Stimulated activated CD4-positive, alpha-beta T cell treated with anti-CD3 and anti-CD28 coated beads, Interleukin-2, amount 100 ng/mL, for 24 hours (primary cell): Measurements from ENCODE around the gene BCL11B.

Experiments
- DNase-seq, 2 donors: peaks; one replicate each; pipeline ENCODE4 v3.0.0-alpha.2; 2020

The BCL11B gene

DNA sequence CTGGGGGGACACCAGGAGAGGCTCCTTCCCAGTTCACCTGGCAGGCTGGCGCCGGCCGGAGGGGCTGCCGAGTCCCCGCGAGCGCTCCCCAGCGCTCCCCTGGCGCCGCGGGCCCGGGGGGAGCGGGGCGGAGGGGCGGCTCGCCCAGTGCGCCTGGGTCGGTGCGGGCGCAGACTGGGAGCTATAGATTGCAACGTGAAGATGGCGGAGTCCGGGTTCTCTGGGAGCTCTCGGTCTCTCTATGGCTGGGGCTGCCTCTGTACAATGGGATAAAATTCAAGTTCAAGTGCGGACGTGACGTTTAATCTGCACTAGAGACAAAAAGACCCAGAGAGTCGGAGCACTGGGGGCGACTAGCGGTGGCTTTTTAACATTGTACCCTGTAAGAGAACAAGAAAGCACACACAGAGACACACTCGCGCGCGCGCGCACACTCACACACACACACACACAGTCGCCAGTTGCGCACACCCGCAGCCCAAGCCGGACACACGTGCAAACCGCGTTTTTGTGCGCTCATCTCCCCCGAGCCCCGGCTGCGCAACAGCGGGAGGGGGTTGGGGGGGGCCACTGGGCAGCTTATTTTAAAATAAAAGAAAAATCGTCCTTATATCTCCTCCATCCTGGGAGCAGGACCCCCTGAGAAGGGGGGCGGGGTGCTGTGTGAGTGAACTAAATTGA, at the start of gene BCL11B:
TSS of gene BCL11B (minus strand) at position 247 of the 681 bp plus-strand sequence. CDS start 979 bp downstream, outside the sequence.
- peak; percentile 87 to 88 for DNase-seq

DNA sequence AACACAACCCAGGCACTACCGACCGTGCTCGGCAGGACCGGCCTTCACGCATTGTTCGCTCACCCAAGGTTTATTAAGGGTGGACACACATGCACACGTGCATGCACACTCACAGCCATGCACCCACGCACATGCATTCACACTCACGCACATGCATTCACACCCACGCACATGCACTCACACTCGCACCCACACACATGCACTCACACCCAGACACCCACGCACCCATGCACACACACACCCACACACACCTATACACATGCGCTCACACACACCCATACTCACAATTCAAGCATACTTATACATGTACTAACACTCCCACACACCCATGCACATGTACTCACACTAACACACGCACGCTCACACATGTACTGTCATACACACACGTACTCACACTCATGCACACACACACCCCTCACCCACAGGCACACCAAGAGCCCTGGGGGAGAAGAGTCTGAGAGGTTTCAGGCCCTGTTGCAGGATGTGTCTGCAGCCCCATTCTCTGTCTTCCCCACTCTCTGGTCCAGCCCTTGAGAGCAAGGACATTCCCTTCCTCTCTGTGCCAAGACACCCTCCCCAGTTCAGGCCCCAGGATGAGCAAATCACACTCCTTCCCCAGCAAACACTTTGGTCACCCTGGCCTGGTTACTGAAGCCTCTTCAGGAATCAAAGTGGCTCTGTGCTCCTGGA, 49.4 kb upstream of the BCL11B start:
- DNase-seq, result no peak

DNA sequence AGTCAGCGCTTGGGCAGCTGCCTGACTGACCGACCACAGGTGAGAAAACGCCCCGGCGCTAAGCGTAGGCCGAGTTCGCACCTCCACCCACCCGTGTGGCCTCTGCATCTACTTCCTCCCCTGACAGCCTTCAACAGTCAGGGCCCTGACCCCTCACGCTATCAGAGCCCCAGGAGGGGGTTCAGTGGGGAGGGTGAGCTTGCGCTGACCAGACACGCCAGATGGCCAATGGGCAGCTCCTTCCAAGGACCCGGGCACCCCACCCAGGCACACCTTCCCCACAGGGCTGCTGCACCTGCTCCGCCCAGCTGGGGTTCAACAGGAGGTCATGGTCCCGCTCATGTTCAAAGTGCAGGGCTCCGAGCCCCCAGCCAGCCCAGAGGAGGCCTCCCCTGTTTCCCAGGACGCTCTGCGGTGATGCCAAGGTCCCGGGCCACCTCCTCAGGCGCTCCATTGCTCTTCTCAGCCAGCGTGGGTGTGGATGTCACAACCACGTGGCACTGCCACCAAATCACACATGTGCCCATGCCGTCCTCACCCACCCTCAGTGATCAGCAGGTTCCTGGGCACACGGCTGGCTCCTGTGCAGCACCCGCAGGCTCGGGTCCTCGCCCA, 48.7 kb upstream of the BCL11B start:
- no peak for DNase-seq

DNA sequence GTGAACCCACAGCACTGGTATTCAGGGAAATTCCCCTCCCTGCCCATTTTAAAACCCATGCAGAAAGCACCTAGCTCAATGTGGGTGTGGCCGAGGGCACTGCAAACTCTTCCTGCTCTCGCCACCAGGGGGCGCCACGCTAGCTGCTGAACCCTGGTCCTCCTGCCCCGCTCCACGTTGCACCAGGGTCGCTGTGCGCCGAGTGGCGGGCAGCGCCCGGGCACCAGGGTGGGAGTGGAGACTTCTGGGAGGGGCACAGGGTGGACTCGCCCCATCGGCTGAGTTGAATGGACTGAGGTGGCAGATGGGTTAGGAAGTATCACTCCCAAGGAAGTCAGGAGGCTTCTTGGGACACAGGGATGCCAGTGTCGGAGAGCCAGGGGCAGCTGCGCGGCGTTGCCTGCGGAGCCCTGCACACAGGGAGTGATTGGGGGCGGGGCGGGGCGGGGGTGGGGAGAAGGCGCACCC, 48.1 kb upstream of the BCL11B start:
- peak; percentile 78 to 84 for DNase-seq

DNA sequence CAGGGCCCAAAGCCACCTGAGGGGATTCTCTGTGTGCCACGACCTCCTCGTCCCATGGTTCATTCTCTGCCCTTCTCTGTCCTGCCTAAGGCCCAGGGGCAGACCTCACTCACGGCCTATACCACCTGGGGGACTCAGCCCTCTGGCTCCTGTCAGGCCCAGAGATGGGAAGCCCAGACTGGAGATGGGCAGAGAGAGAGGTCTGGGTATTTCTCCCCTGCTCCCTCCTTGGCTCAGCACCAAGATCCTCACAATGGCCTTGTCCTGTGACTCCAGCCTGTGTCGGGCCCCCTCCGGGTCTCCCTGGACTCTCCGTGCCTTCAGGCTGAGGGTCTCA, 46.9 kb upstream of the BCL11B start:
- DNase-seq, result no peak

DNA sequence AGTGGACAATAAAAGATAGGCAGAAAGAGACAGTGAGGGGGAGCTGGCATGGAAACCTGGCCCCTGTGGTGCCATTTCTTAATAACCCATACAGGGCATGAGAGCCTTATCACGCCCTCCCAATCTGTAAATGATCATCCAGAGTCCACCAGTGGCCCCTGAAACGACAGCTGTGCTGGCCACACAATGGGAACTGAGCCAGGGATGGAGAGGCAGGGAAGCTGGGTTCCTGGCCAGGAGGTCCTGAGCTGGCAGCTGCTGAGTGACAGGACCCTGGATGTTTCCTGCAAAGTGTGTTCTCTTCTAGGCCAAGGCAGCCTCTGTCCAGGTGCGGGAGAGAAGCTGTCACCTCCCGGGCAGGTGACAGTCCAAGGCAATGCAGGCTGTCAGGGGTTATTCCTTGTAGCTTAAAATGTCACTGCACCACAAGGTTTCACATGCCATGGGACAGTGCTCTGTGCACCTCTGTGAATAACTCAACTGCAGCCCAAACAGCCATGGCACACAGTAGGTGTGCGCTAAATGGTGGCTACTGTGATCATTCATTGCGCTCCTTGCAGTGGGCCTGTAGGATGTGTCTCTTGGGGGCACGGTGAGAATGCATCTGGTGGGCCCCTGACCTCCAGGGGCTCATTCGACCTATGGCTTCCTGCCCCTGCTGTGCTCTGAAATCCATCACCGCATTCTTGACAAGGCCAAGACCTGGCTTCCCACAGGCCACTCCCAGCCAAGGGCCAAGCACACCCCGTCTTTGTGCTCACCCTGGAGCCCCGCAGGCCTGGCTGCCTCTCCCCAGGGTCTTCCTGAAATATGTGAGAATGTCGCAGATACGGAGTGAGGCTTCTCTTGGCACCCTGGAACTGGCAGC, 46.3 kb upstream of the BCL11B start:
- DNase-seq, result no peak

DNA sequence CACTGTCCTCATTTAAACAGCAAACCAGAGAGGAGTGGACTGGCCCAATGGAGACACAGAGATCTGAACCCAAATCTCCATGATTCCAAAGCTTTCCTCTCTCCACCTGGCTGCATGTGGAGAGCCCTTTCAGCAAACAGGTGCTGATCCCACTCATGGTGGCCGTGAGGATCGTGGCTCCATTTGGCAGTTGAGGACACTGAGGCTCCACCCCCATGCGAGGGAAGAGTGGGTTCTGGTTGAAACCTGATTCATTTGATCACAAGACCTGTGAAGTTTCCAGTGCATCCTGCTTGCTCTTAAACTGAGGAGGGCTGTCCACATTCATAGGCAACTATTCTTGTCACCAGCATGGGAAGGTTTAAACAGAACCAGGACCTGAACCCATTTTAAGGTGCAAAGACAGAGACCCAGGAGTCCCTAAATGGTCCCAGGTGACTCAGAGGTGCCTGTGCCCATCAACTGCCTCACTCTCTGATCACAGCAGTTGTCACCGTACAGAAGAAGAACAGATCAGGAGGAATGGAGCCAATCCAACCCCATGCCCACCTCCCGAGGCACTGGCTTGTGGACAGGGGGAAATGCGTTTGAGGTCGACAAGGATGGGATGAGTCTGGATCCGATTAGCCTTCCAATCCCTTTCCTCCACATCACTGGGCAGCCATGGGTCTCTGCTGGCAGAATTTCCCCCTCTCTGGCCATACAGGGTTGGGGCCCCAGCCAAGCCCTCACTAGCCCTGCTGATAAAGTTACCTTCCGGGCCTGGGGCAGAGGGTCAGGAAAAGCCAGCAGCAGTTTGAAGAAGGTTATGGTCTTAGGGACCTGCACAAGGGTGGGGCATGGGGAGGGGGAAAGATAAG, 45.5 kb upstream of the BCL11B start:
- DNase-seq, result no peak

DNA sequence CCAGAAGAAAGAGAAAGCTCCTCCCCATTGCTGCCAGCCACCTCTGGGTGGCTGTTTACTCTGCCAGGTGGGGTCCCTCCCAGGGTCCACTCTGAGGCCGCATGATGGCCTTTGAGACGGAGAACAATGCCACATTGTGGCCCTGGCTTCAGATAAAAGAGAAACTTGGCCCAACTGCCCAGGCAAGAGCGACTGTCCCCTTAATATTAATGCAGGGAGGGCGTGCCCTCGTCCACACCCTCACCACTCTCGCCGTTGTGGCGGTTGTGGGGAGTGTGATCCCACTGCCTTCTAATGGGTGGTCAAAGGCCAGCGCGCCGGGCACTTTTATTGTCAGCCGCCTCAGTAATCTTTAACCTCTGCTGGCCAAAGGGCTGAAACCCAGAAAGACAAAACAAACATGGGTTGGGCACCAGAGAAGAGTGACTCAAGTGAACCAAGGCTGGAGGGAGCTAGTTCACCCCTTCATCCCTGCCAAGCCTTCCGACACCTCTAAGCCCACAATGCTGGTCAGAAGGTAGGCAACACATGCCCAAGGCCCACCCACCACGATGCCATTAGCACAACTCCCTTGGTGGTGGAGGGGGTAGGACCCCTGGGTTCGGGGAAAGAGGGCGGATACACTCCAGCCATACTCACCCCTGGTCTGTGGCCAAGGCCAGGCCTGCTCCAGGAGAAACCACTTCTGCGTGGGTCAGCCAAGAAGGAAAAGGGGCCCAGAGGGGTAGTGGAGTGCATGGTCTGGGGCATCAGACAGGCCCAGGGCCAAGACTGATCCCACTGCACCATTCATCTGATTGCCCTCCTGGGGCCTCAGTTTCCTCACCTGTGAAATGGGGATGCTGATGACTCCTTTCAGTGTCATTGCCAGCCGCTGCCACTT, 44.5 kb upstream of the BCL11B start:
- no peak for DNase-seq

DNA sequence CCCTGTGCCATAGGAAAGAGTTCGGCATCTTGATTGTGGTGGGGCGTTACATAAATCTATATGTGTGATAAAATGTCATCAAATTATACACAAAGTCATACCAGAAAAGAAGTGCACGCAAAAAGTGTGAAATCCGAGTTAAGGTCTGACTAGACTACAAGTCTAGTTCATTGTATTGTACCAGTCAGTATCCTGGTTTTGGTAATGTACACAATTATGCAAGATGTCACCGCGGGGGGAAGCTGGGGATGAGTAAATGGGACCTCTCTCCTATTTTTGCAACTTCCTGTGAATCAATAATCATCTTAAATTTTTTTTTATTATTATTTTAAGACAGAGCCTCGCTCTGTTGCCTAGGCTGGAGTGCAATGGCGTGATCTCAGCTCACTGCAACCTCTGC, 43.2 kb upstream of the BCL11B start:
- no peak for DNase-seq

DNA sequence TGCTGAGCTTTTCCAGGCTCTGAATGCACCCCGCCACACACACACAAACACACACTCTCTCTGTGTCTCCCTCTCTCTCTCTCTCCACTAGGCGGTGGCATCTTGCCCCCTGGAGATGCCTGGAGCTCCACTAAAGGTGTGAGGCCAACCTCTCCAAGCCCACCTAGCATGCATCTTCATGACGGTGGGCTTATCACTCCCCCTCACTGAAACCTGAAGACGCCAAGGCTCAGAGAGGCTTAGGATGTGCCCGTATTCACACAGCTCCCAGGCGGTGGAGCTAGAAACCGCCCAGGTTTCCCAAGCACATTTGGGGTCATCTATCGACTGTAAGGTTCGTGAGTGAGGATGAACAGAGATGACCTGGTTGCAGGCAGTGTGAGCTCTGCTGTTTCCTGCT, 42.6 kb upstream of the BCL11B start:
- no peak for DNase-seq

DNA sequence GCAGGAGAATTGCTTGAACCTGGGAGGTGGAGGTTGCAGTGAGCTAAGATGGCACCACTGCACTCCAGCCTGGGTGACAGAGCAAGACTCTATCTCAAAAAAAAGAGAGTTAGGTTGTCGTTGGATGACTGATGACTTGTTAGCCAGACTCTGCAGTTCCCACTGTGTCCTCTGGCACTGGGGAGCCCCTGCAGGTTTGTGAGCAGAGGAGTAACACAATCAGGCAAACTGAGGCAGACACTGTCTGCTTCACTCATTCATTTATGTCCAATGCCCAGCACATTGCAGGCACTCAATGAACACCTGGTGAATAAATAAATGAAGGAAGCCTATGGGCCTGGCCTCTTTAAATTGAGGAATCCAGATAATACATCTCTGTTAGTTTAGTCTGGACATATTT, 41.2 kb upstream of the BCL11B start:
- no peak for DNase-seq

DNA sequence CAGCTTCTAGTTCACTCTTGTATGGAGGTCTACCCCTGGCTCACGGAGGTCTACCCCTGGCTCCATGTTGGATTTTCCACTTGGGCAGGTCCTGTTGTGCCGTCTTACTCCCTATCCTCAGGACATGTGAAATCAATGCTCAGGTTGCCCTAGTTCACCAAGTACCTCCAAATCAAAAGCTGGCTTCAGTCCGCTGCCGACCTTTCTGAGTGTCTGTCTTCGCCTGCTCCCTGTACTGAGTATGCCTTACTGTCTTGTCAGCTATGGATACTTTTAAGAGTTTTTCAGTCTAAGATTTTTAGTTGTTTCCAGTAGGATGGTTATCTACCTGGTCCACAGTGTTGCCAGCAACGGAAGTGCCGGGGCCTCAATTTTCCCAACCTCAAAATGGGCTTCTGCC, 40.1 kb upstream of the BCL11B start:
- no peak for DNase-seq

DNA sequence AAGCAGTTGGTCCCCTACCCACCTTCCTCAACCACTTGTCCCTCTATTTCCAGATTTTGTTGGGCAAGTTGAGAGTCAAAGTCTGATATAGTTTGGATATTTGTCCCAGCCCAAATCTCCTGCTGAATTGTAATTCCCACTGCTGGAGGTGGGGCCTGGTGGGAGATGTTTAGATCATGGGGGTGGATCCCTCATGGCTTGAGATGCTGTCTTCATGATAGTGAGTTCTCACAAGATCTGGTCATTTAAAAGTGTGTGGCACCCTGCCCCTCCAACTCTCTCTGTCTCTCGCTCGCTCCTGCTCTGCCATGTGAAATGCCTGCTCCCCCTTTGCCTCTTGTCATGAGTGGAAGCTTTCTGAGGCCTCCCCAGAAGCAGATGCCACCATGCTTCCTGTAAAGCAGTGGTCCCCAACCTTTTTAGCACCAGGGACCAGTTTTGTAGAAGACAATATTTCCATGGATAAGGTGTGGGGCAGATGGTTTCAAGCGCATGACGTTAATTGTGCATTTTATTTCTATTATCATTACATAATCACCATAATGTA, 37.3 kb upstream of the BCL11B start:
- DNase-seq, result no peak

DNA sequence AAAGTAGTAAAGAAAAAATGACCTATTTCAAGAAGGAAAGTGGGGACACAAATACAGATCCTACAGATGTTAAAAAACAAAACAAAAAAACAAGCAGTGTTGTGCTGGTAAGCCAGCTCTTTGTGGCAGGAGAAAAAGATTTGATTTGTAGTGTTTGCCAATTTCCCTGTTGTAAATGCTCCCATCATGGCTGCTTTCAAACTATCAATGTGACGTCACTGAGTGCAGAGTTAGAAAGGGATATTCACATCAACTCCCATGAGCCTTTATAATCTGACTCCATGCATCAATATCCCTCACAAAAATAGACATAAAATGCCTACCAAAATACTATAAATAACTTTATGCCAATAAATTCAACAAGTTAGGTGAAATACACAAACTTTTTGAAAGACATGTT, 32.2 kb upstream of the BCL11B start:
- DNase-seq, result no peak

DNA sequence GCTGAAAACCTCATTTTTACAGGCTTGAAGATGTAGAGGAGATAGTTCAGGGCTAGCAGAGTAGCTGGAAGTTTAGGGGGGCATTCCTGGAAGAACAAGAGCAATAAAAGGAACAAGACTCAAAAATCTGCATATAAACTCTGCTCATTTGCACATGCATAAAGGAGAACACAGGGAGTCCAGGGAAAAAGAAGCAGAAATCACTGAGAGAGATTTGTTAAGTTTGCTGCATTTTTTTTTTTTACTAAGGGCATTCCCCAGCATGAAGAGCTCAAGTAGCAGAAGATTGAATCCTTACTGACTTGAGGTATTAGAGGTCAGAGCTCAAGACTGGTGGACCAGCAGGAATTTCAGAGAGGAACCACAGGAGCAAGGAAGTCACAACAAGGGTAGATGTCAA, 28.2 kb upstream of the BCL11B start:
- DNase-seq, result no peak

DNA sequence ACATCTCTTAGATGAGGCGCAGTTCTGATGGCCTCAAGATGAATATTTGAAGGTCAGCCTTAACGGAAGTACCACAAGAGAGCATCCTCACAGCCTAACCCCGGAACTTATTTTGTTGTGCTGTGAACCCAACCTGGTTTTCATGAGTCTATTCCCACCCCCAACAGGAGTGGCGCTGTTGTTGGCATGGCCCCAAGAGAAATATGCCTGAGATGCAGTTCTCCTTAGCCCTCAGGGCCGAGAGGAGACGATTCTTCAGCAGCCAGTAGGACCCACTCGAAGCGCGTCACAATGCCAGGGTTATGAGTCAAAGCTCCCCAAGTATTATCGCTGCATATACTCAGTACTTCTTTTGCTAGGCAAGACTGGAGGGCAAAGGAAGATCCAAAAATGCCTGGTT, 24.5 kb upstream of the BCL11B start:
- no peak for DNase-seq

DNA sequence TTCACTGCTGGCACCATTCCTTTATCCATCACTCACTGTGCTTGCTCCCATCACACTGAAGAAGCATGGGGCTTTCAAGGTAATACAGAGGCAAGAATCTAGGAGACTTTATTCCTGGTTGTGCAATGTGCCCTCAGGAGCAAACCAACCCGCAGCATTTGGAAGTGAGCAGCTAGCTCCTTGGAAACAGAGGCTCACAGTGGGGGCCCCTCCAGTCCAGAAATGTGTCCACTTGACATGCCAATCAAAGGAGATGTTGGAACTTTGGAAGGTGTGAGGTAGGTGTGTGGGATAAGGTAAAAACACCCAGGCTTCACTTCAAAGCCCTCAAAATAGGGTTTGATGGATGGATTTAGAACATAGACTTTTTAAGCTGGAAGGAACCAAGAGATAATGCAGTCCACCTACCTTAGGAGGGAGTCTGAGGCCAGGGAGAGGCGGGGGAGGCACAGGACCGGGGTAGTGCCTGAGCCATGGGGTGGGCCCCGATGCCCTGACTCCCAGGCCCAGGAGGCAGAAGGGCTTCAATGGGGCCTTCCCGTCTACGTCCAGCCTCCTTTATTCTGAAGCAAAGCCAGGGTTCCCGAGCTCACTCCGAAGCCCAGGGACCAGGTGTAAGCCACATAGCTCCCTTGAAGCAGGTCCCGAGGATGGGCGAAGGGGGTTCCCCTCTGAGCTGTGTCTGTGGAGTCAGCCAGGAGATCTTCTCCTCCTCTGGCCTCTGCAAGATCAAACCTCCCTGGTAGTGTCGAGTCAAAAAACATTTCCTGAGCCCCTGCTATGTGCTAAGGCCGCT, 17.6 kb upstream of the BCL11B start:
- no peak for DNase-seq

DNA sequence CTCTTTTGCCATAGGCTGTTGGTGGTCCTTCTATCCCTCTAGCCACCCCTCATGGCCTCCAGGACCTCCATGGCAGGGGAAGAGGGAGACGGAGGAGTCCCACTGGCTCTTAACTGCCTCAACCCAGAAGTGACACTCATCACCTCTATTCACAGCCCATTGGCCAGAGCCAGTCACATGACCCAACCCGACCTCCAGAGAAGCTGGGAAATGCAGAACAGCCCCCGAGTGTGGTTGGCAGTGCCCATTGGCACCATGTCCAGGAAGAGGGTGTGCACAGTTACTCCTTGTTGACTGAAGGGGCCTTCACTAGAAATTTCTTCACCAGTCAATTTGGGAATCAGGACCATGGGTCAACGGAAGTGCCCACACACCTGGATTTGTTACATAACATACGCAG, 17.0 kb upstream of the BCL11B start:
- DNase-seq, result no peak

DNA sequence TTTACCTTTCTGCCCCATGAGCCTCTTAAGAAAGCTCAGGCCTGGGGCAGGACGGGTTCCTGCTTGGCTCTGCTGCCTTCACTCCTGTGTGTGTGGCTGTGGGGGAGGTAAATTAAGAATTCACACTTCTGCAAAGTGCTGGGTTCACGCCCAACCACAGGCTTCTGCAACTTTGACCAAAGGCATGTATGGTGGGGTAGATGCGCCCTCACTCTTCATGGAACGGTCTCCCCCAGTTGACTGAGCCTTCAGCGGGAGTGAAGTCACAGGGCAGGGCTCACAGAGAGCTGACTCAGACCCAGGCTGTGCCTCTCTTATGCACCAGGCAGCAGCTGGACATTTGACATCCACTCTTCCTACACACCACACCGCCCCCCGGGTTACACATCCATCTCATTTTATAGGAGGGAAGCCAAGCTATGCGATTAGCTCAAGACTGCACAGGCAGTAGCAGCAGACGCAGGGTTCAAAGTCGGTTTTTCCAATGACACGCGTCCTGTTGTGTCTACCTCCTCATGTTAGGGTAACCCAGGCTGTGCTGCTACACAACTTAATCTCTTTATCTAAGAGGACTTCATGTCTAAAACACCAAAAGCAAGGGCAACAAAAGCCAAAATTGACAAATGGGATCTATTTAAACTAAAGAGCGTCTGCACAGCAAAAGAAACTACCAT, 15.4 kb upstream of the BCL11B start:
- DNase-seq, result no peak

DNA sequence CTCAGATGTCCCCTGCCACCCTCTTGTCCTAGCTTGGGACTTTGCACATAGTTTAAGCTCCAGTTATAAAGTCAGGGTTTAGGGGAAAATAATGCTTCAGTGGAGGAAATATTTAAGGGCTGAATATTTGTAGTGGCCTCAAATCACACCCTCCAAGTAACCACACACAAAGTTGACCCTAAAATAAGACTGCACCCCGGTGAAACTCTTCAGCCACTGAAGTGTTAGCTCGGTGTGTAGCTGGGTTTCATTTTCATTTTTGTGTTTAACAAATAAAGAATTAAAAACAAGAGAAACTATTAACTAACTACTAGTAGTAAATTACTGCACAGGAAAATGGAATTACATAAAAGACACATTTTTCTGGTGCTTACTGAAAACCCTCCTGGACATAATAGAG, 14.8 kb upstream of the BCL11B start:
- no peak for DNase-seq
